ENCODE measurements around the gene SOAT2.

SOAT2 gene

GRCh38 chr12:53060064-53060720 is 43.1 kb upstream of the SOAT2 start:
- DNase-seq (ENCODE audit: low read depth, low spot score): no peak
- H3K4me1 ChIP-seq (ENCODE audit: control insufficient read depth, insufficient read depth, low read length): 0 out of 2 replicates have a peak, but pooled peaks cover 2% of the 10 kb centered on the region
- no peak overlapping the region for H3K27ac ChIP-seq (ENCODE audit: low read length)
- no peaks in the 10 kb centered on the region for H3K27me3 ChIP-seq (ENCODE audit: control insufficient read depth, insufficient read depth, low read length)
- no peaks in the 10 kb centered on the region for H3K9me3 ChIP-seq (ENCODE audit: control insufficient read depth, insufficient read depth, low read length)
- no CpG with 5 or more reads among the region's 17 CpGs for WGBS (ENCODE audit: insufficient coverage, insufficient read length)
- H3K36me3 ChIP-seq (ENCODE audit: control insufficient read depth, insufficient read depth, low read length): no peaks in the 10 kb centered on the region; the same call in 1 of the 2 replicates
- H3K4me3 ChIP-seq (ENCODE audit: low read length): no peak overlapping the region

GRCh38 chr12:53060721-53061276 is 42.5 kb upstream of the SOAT2 start:
- no CpG with 5 or more reads among the region's 18 CpGs for WGBS (ENCODE audit: insufficient coverage, insufficient read length)
- no peak for DNase-seq (ENCODE audit: low read depth, low spot score)
- Histone ChIP-seq H3K4me1 (ENCODE audit: control insufficient read depth, insufficient read depth, low read length) (0 out of 2 replicates have a peak, but pooled peaks cover 2% of the 10 kb centered on the region), H3K36me3 (ENCODE audit: control insufficient read depth, insufficient read depth, low read length) (no peaks in the 10 kb centered on the region; the same call in 1 of the 2 replicates), H3K27me3 (ENCODE audit: control insufficient read depth, insufficient read depth, low read length) (no peaks in the 10 kb centered on the region), H3K4me3 (ENCODE audit: low read length) (no peak overlapping the region), H3K27ac (ENCODE audit: low read length) (no peak overlapping the region), H3K9me3 (ENCODE audit: control insufficient read depth, insufficient read depth, low read length) (no peaks in the 10 kb centered on the region)

- no peak for DNase-seq (ENCODE audit: low read depth, low spot score)
- no peak overlapping the region for H3K4me3 ChIP-seq (ENCODE audit: low read length)
- H3K4me1 ChIP-seq (ENCODE audit: control insufficient read depth, insufficient read depth, low read length): 0 out of 2 replicates have a peak, but pooled peaks cover 2% of the 10 kb centered on the region
- no CpG with 5 or more reads among the region's 5 CpGs for WGBS (ENCODE audit: insufficient coverage, insufficient read length)
- H3K9me3 ChIP-seq (ENCODE audit: control insufficient read depth, insufficient read depth, low read length): no peaks in the 10 kb centered on the region
- H3K36me3 ChIP-seq (ENCODE audit: control insufficient read depth, insufficient read depth, low read length): no peaks in the 10 kb centered on the region; the same call in 1 of the 2 replicates
- no peaks in the 10 kb centered on the region for H3K27me3 ChIP-seq (ENCODE audit: control insufficient read depth, insufficient read depth, low read length)
- no peak overlapping the region for H3K27ac ChIP-seq (ENCODE audit: low read length)
These were observed 41.8 kb upstream of the SOAT2 start for GRCh38 chr12:53061404-53062010.

- Histone ChIP-seq H3K4me1 (ENCODE audit: control insufficient read depth, insufficient read depth, low read length) (0 out of 2 replicates have a peak, but pooled peaks cover 2% of the 10 kb centered on the region), H3K36me3 (ENCODE audit: control insufficient read depth, insufficient read depth, low read length) (no peaks in the 10 kb centered on the region; the same call in 1 of the 2 replicates), H3K4me3 (ENCODE audit: low read length) (no peak overlapping the region), H3K27me3 (ENCODE audit: control insufficient read depth, insufficient read depth, low read length) (no peaks in the 10 kb centered on the region), H3K9me3 (ENCODE audit: control insufficient read depth, insufficient read depth, low read length) (no peaks in the 10 kb centered on the region), H3K27ac (ENCODE audit: low read length) (no peak overlapping the region)
- no peak for DNase-seq (ENCODE audit: low read depth, low spot score)
- WGBS (ENCODE audit: insufficient coverage, insufficient read length): no CpG with 5 or more reads among the region's 20 CpGs
These were observed 41.0 kb upstream of the SOAT2 start for GRCh38 chr12:53062011-53062961.

- Histone ChIP-seq H3K4me3 (ENCODE audit: low read length) (no peak overlapping the region), H3K9me3 (ENCODE audit: control insufficient read depth, insufficient read depth, low read length) (no peaks in the 10 kb centered on the region), H3K27me3 (ENCODE audit: control insufficient read depth, insufficient read depth, low read length) (no peaks in the 10 kb centered on the region), H3K36me3 (ENCODE audit: control insufficient read depth, insufficient read depth, low read length) (no peaks in the 10 kb centered on the region; the same call in 1 of the 2 replicates), H3K4me1 (ENCODE audit: control insufficient read depth, insufficient read depth, low read length) (0 out of 2 replicates have a peak, but pooled peaks cover 2% of the 10 kb centered on the region), H3K27ac (ENCODE audit: low read length) (no peak overlapping the region)
- DNase-seq (ENCODE audit: low read depth, low spot score): no peak
- WGBS (ENCODE audit: insufficient coverage, insufficient read length): no CpG with 5 or more reads among the region's 14 CpGs
These were observed 40.1 kb upstream of the SOAT2 start for GRCh38 chr12:53062977-53063707.

- H3K4me3 ChIP-seq (ENCODE audit: low read length): no peak overlapping the region
- no peaks in the 10 kb centered on the region for H3K9me3 ChIP-seq (ENCODE audit: control insufficient read depth, insufficient read depth, low read length)
- H3K27ac ChIP-seq (ENCODE audit: low read length): no peak overlapping the region
- no peaks in the 10 kb centered on the region; the same call in 1 of the 2 replicates for H3K36me3 ChIP-seq (ENCODE audit: control insufficient read depth, insufficient read depth, low read length)
- DNase-seq (ENCODE audit: low read depth, low spot score): no peak
- WGBS (ENCODE audit: insufficient coverage, insufficient read length): no CpG with 5 or more reads among the region's 13 CpGs
- H3K4me1 ChIP-seq (ENCODE audit: control insufficient read depth, insufficient read depth, low read length): peaks cover 2% of the 10 kb centered on the region; the same call in 1 of the 2 replicates
- no peaks in the 10 kb centered on the region for H3K27me3 ChIP-seq (ENCODE audit: control insufficient read depth, insufficient read depth, low read length)
These were observed 39.3 kb upstream of the SOAT2 start for GRCh38 chr12:53063708-53064612.

- no peaks in the 10 kb centered on the region for H3K36me3 ChIP-seq (ENCODE audit: control insufficient read depth, insufficient read depth, low read length)
- no CpG with 5 or more reads among the region's 11 CpGs for WGBS (ENCODE audit: insufficient coverage, insufficient read length)
- peaks cover 6% of the 10 kb centered on the region for H3K4me1 ChIP-seq (ENCODE audit: control insufficient read depth, insufficient read depth, low read length)
- H3K9me3 ChIP-seq (ENCODE audit: control insufficient read depth, insufficient read depth, low read length): no peaks in the 10 kb centered on the region
- no peaks in the 10 kb centered on the region for H3K27me3 ChIP-seq (ENCODE audit: control insufficient read depth, insufficient read depth, low read length)
- DNase-seq (ENCODE audit: low read depth, low spot score): no peak
- no peak overlapping the region for H3K27ac ChIP-seq (ENCODE audit: low read length)
- no peak overlapping the region for H3K4me3 ChIP-seq (ENCODE audit: low read length)
These were observed 38.5 kb upstream of the SOAT2 start for GRCh38 chr12:53064613-53065436.

GRCh38 chr12:53065470-53065869 is 37.8 kb upstream of the SOAT2 start:
- H3K27ac ChIP-seq (ENCODE audit: low read length): no peak overlapping the region
- H3K4me3 ChIP-seq (ENCODE audit: low read length): no peak overlapping the region
- H3K4me1 ChIP-seq (ENCODE audit: control insufficient read depth, insufficient read depth, low read length): peaks cover 6% of the 10 kb centered on the region
- no peaks in the 10 kb centered on the region for H3K27me3 ChIP-seq (ENCODE audit: control insufficient read depth, insufficient read depth, low read length)
- WGBS (ENCODE audit: insufficient coverage, insufficient read length): no CpG with 5 or more reads among the region's 7 CpGs
- H3K9me3 ChIP-seq (ENCODE audit: control insufficient read depth, insufficient read depth, low read length): no peaks in the 10 kb centered on the region
- H3K36me3 ChIP-seq (ENCODE audit: control insufficient read depth, insufficient read depth, low read length): no peaks in the 10 kb centered on the region
- DNase-seq (ENCODE audit: low read depth, low spot score): no peak
